Endothelial cell of umbilical vein (primary cell): ENCODE measurements around the gene BIRC6. TPM values are rescaled to one million over a fixed set of nuclear protein-coding genes. Genes with fewer than 3 reads are reported as not detected.

Experiments
- BruUV-seq: library from RNA; stranded (reverse); fragments of 400-500 nt; replicated peaks from 2 replicates; lab custom pipeline; 2021; lab: Mats Ljungman, UMichigan
- CTCF ChIA-PET: fragments of 300-600, 350-600 bp; sonication (Branson Sonifier 250); formaldehyde crosslinking; loops from one replicate; lab custom pipeline; 2021; ENCODE audit warnings: antibody characterized with exemption, inconsistent platforms; lab: Charles Lee
- POLR2A ChIA-PET: fragments of 300-600, 350-600 bp; sonication (Branson Sonifier 250); formaldehyde crosslinking; loops from one replicate; lab custom pipeline; 2021; ENCODE audit warnings: antibody characterized with exemption, inconsistent platforms; lab: Charles Lee
- DNase-seq: peaks from one replicate; pipeline ENCODE4 v3.0.0-alpha.2; 2011; ENCODE audit warnings: low read depth, low spot score
- FAIRE-seq: peaks from 2 replicates; lab custom pipeline; 2011; peaks lifted over from hg19 to GRCh38; lab: Jason Lieb, UNC
- H2AFZ ChIP-seq: 2 replicates; pipeline ENCODE4 v1.6.0; 2012; ENCODE audit warnings: low read depth, low read length, control low read depth, inconsistent platforms
- H3K27ac ChIP-seq: 2 replicates; pipeline ENCODE4 v1.5.1; 2011; ENCODE audit warnings: low read depth, mild to moderate bottlenecking, control low read depth, low read length, moderate library complexity; ENCODE audit not compliant: insufficient read depth
- H3K27me3 ChIP-seq, 2 experiments: 2 replicates each; pipeline versions ENCODE4 v1.6.0 to v1.6.1; 2011; ENCODE audit warnings: low read length in 2 of 2, mixed read lengths in 1 of 2; ENCODE audit not compliant: control insufficient read depth in 2 of 2, insufficient read depth in 2 of 2
- H3K36me3 ChIP-seq, 2 experiments: 2 replicates in 1 of 2; 3 replicates in 1 of 2; pipeline ENCODE4 v1.5.1; 2011; ENCODE audit warnings: low read length in 2 of 2, mild to moderate bottlenecking in 1 of 2, moderate library complexity in 1 of 2; ENCODE audit not compliant: control insufficient read depth in 2 of 2, insufficient read depth in 2 of 2; ENCODE audit errors: extremely low read depth in 1 of 2
- H3K4me1 ChIP-seq: 3 replicates; pipeline ENCODE4 v1.5.1; 2011; ENCODE audit warnings: mild to moderate bottlenecking, low read length; ENCODE audit not compliant: control insufficient read depth, insufficient read depth; ENCODE audit errors: extremely low read depth
- H3K4me2 ChIP-seq: 2 replicates; pipeline ENCODE4 v1.6.1; 2011; ENCODE audit warnings: low read length, control low read depth, mixed read lengths; ENCODE audit not compliant: insufficient read depth
- H3K4me3 ChIP-seq, 3 experiments: fragments of 200-600 bp in 1 of 3; sonication (generic), shearing (Covaris generic) in 1 of 3; replicated peaks in 1 of 3; 2 replicates each; pipeline ENCODE4 v1.5.1; 2011 to 2016; ENCODE audit warnings: control low read depth in 3 of 3, low read length in 3 of 3, mild to moderate bottlenecking in 2 of 3, inconsistent platforms in 1 of 3, low read depth in 1 of 3, moderate library complexity in 1 of 3; ENCODE audit not compliant: insufficient read depth in 1 of 3
- H3K79me2 ChIP-seq: 2 replicates; pipeline ENCODE4 v1.6.0; 2012; ENCODE audit warnings: low read length, inconsistent platforms; ENCODE audit not compliant: control insufficient read depth, insufficient read depth
- H3K9ac ChIP-seq: replicated peaks from 2 replicates; pipeline ENCODE3; 2011; ENCODE audit warnings: low read length, control low read depth; ENCODE audit not compliant: insufficient read depth; ENCODE audit errors: extremely low read depth
- H3K9me1 ChIP-seq: replicated peaks from 3 replicates; pipeline ENCODE4 v1.6.0; 2011; ENCODE audit warnings: mild to moderate bottlenecking, low read length; ENCODE audit not compliant: control insufficient read depth, insufficient read depth; ENCODE audit errors: extremely low read depth
- H3K9me3 ChIP-seq: replicated peaks from 2 replicates; pipeline ENCODE4 v1.5.1; 2012; ENCODE audit warnings: low read length, inconsistent platforms; ENCODE audit not compliant: control insufficient read depth, insufficient read depth
- H4K20me1 ChIP-seq: replicated peaks from 2 replicates; pipeline ENCODE3; 2011; ENCODE audit warnings: mild to moderate bottlenecking, low read length; ENCODE audit not compliant: control insufficient read depth, insufficient read depth; ENCODE audit errors: extremely low read depth
- EZH2 ChIP-seq: IDR thresholded peaks from 2 replicates; pipeline ENCODE4 v1.6.1; 2012; ENCODE audit warnings: borderline replicate concordance, low read depth, mild to moderate bottlenecking, moderate library complexity, low read length, inconsistent platforms; ENCODE audit not compliant: severe bottlenecking
- FOS ChIP-seq: IDR thresholded peaks from 2 replicates; pipeline ENCODE4 v1.6.1; 2011; ENCODE audit warnings: mild to moderate bottlenecking, low read length, moderate library complexity, borderline replicate concordance; ENCODE audit not compliant: insufficient read depth
- GATA2 ChIP-seq: IDR thresholded peaks from 2 replicates; pipeline ENCODE4 v1.7.0; 2011; ENCODE audit warnings: low read depth, mild to moderate bottlenecking, moderate library complexity, mixed read lengths, low read length; ENCODE audit not compliant: insufficient read length, insufficient read depth
- JUN ChIP-seq: IDR thresholded peaks from 2 replicates; pipeline ENCODE4 v1.6.1; 2011; ENCODE audit warnings: borderline replicate concordance, low read depth; ENCODE audit not compliant: insufficient read length, insufficient read depth
- MYC ChIP-seq: IDR thresholded peaks from one replicate; pipeline ENCODE4 v1.6.1; 2011; ENCODE audit warnings: mild to moderate bottlenecking, low read depth, low read length
- POLR2A ChIP-seq: IDR thresholded peaks from 2 replicates; pipeline ENCODE4 v1.6.1; 2012; ENCODE audit warnings: low read depth, mild to moderate bottlenecking, control low read depth, low read length
- POLR2AphosphoS5 ChIP-seq: IDR thresholded peaks from 2 replicates; pipeline ENCODE4 v1.6.1; 2012; ENCODE audit warnings: low read depth, mild to moderate bottlenecking, control low read depth, low read length, moderate library complexity; ENCODE audit not compliant: insufficient read depth
- dilution Hi-C: fragments of 300-500 bp; cut with MboI; formaldehyde crosslinking; loops from one replicate; pipeline ENCODE4 v1.15.0; 2019; ENCODE audit warnings: low sequenced_read_pairs; ENCODE audit not compliant: extremely low pct_ligation_motif_present
- intact Hi-C: fragments of 100-400 bp; cut with micrococcal nuclease; formaldehyde crosslinking; loops from one replicate; pipeline ENCODE4 v1.10.0; 2022
- polyA plus RNA-seq, 4 experiments: library from polyadenylated mRNA; depleted of rRNA in 3 of 4; stranded (reverse) in 3 of 4; unstranded in 1 of 4; fragments of >200 nt; gene quantifications; 2 replicates each; pipeline versions ENCODE4 v1.2.1 to v1.2.3, GENCODE V29; 2011 to 2012; ENCODE audit warnings: missing spikeins in 1 of 4
- total RNA-seq: library from RNA; stranded (reverse); gene quantifications from 2 replicates; pipeline ENCODE4 v1.2.3, GENCODE V29; 2021
- TF ChIP-seq, protein P1 (sequence below): IDR thresholded peaks from 2 replicates; pipeline ENCODE4 v1.6.1; 2011; ENCODE audit not compliant: insufficient read depth, insufficient read length
- TF ChIP-seq, protein P2 (sequence below), 2 donors: IDR thresholded peaks; 1 replicate in 1 of 2; 2 replicates in 1 of 2; pipeline ENCODE4 v1.5.1; 2011; ENCODE audit warnings: low read length in 2 of 2, mild to moderate bottlenecking in 2 of 2, moderate library complexity in 2 of 2, control low read depth in 1 of 2, inconsistent platforms in 1 of 2, low read depth in 1 of 2; ENCODE audit not compliant: insufficient read depth in 1 of 2; ENCODE audit errors: extremely low read depth in 1 of 2

BIRC6 gene
- total and polyA plus RNA-seq, 2 donors (not counting 3 experiments of a cell fraction or from before 2014, with no cell fraction given), result 34.2 to 83.1 TPM

DNA sequence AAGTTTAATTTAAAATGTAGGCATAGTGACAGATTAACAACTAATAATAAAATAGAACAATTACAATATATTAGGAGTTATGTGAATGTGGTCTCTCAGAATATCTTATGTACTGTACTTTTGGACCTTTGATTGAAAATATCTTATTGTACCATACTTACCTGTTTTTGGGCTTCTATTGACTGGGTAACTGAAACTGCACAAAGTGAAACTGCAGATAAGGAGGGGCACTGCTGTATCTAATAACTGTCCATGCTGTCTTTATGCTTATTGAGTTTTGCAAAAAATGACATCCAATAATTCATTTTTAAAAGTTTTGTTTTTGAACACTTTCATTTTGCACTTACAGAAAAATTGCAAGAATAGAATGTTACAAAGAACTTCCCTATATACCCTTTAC is 19.9 kb downstream of the BIRC6 start:
- intact Hi-C loops, result no loop called here
- Histone ChIP-seq H3K36me3 (peaks cover 0 to 3% of the 10 kb centered on the region in 2 experiments), H3K4me3 (no peak overlapping the region), H3K27ac (no peak overlapping the region), H3K27me3 (no peaks in the 10 kb centered on the region), H3K4me2 (no peak overlapping the region), H3K9ac (no peak overlapping the region), H4K20me1 (peaks cover 21% of the 10 kb centered on the region), H3K4me1 (peaks cover 2% of the 10 kb centered on the region), H3K9me3 (no peaks in the 10 kb centered on the region), H3K79me2 (peaks cover 72% of the 10 kb centered on the region), H2AFZ (no peak overlapping the region), H3K9me1 (peaks cover 7% of the 10 kb centered on the region)
- dilution Hi-C loops, result no loop called here
- no peak for FAIRE-seq
- ChIA-PET POLR2A (no interaction called here), CTCF (no interaction called here)
- DNase-seq, result no peak
- TF ChIP-seq, protein P1, sequence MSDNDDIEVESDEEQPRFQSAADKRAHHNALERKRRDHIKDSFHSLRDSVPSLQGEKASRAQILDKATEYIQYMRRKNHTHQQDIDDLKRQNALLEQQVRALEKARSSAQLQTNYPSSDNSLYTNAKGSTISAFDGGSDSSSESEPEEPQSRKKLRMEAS, result no peak
- TF ChIP-seq GATA2, result no peak
- TF ChIP-seq, protein P2, sequence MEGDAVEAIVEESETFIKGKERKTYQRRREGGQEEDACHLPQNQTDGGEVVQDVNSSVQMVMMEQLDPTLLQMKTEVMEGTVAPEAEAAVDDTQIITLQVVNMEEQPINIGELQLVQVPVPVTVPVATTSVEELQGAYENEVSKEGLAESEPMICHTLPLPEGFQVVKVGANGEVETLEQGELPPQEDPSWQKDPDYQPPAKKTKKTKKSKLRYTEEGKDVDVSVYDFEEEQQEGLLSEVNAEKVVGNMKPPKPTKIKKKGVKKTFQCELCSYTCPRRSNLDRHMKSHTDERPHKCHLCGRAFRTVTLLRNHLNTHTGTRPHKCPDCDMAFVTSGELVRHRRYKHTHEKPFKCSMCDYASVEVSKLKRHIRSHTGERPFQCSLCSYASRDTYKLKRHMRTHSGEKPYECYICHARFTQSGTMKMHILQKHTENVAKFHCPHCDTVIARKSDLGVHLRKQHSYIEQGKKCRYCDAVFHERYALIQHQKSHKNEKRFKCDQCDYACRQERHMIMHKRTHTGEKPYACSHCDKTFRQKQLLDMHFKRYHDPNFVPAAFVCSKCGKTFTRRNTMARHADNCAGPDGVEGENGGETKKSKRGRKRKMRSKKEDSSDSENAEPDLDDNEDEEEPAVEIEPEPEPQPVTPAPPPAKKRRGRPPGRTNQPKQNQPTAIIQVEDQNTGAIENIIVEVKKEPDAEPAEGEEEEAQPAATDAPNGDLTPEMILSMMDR (IDR thresholded peaks at IDR 0.05; ENCODE audit: extremely low read depth in 1 of 2, insufficient read depth in 1 of 2, low read depth in 1 of 2, low read length in 2 of 2), result no peak
- no peak for TF ChIP-seq JUN
- TF ChIP-seq MYC, result no peak
- no peak for TF ChIP-seq POLR2AphosphoS5
- TF ChIP-seq FOS, result no peak
- no peak for TF ChIP-seq POLR2A
- no peak for TF ChIP-seq EZH2
- no TSS peak for BruUV-seq
